NCI-H1105 treated with DMSO at 0.1 percent for 48 hours (cell line): ENCODE data around the gene BECN2.
"Not testable (repeated sequence)": the region's sequence is repeated elsewhere in the genome, so short reads cannot be mapped to it uniquely, and the experiment has no call there.

Experiments used
- DNase-seq: peaks from one replicate; lab custom pipeline; 2025; lab: John Stamatoyannopoulos, UW

BECN2 gene

DNA sequence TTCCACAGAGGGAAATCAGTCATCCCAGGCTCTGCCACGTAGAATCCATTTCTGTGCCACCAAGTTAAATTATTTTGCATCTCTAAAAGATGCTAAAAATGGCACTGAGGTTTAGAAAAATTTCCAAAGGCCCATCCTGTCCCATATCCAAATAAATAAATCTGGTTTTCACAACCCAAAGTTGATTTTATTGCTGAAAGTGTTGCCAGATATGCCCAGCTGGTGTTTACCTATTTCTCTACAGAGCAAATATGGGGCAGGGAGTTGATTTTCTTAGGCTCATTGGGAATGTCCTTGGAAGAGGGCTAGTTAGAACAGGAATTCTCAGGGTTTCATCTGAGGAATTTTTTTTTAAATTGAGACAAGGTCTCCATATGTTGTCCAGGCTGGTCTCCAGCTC lies 22.4 kb downstream of the BECN2 start:
- no peak for DNase-seq

DNA sequence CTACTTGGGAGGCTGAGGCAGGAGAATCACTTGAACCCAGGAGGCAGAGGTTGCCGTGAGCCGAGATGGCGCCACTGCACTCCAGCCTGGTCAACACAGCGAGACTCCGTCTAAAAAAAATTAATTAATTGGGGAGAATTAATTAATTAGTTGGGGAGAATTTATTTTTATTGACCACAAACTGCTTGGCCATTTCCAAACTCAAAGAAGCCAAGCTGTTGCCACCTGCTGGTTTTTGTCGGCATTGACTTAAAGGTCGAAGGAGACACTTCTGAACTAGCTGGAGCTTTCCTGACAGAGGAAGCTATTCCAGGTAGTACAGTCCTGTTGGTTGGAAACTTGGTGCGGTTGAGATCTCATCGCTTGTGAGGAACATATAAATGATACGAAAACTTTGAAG lies 28.2 kb downstream of the BECN2 start:
- peak; percentile 0 for DNase-seq

DNA sequence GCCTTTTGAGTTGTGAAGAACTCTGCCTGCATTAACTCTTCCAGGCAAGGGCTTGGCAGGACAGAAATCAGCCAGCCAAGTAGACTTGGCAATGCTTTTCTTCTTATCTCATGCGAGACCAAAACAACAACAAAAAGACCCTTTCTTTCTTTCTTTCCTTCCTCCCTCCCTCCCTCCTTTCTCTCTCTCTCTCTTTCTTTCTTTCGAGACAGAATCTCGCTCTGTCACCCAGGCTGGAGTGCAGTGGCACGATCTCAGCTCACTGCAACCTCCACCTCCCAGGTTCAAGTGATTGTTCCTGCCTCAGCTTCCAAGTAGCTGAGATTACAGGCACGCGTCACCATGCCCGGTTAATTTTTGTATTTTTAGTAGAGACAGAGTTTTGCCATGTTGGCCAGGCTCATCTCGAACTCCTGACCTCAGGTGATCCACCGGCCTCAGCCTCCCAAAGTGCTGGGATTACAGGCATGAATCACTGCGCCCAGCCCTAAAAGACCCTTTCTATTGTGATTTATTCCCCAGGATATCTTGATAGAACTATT lies 30.9 kb downstream of the BECN2 start:
- not testable (repeated sequence) for DNase-seq

DNA sequence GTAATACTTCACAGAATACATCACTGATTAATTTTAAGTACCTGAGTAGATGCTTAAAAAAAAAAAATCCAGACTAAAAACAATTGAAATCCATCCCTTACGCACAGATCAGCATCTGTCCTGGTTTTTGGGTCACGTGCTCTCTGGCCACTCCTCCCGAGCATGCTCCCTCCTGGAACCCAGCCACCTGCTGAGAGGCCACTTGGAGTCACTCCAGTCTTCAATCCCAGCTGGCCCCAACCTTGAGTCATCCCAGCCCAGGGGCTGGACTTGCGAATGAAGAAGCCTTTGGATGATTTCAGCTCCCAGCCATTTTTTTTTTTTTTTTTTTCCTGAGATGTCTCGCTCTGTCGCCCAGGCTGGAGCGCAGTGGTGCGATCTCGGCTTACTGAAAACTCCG lies 32.5 kb downstream of the BECN2 start:
- peak; percentile 30 for DNase-seq

DNA sequence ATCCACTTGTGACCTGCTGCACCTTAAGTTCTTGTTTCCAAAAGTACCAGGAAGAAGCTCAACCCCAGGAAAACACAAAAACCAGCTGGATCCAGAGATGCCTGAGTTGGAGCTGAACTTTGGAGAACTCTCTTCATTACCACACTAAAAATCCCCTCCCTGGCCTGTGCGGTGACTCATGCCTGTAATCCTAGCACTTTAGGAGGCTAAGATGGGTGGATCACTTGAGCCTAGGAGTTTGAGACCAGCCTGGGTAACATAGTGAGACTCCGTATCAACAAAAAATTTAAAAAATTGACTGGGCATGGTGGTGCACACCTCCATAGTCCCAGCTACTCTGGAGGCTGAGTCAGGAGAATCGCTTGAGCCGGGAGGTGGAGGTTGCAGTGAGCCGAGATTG lies 35.2 kb downstream of the BECN2 start:
- DNase-seq, result no peak

DNA sequence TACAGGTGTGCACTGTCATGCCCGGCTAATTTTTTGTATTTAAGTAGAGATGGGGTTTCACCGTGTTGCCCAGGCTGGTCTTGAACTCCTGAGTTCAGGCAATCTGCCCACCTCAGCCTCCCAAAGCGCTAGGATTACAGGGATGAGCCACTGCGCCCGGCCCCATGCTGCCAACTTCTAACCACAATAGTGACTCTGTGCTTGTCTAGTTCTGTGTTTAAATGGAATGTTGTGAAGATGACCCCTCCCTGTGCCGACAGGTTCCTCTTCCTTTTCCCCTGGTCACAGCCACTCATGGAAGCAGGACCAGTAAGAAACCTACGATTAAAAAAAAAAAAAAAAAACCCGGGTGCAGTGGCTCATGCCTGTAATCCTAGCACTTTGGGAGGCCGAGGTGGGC lies 36.6 kb downstream of the BECN2 start:
- no peak for DNase-seq

DNA sequence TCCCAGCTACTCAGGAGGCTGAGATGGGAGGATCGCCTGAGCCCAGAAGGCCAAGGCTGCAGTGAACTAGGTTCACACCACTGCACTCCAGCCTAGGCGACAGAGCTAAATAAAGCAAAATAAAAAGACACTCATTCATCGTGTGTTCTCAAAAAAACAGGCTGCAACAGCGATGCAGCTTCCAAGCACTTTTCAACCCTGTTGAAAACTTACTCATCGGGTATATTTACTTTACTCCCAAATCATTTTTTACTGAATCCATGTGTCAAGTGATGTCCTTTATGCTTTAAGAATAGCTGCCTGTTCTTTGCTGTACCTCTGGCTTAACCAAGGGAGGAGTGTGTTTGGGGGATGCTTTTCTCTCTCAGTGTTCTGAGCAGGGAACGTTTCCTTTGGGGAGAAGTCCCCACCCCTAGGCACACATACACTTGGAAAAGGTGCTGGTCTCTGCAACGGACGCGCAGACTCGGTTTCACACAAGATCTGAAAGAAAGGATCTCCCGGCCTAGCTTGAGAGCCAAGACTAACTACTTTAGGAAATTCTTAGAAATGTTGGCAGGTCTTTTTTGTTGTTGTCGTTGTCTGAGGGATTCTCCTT lies 39.9 kb downstream of the BECN2 start:
- no peak for DNase-seq

DNA sequence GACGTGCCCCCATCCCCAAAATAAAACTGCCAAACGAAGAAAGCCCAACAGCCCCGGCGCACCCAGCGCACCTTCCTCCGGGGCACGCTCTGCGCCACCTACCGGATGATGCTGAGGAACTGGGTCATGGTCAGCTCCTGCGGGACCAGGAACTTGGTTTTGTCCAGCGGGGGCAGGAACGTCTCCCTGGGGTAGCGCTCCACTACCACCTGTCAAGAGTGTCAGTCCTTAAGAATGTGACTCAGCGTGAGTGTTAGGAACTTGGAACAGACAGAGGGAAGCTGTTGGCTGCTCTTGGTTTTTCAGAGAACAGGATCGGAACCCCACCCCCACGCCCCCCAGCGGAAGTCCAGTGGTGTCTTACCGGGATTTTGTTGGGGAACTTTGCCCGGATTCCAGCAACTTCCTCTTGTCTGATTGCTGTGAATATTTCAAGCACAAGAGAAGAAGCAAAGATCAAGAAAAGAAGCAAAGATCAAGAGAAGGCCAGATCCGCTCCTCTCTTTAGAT lies 40.9 kb downstream of the BECN2 start:
- no peak for DNase-seq

DNA sequence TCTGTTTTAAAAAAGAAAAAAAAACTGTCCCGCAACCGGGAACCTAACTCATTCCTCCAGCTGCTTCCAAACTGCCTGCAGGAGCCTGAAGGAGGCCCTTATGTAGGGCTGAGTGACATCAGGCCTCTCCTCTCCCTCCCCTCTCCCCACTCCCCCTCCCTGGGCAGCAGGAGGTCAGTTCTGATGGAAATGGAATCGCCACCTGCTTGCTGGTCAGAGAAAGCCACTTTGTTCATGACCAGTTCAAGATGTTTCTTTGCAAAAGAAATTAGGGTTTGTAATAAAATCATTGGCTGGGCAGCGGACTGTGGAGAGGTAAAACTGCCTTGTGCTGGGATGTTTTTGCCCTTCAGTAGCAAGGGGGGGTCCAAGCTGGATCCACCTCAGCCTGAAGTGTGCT lies 41.5 kb downstream of the BECN2 start, which contains the start of gene MAP1LC3C:
Gene MAP1LC3C (minus strand): TSS at position 73 of the 400 bp plus-strand sequence. CDS start 90 bp downstream, outside the sequence.
- no peak for DNase-seq

DNA sequence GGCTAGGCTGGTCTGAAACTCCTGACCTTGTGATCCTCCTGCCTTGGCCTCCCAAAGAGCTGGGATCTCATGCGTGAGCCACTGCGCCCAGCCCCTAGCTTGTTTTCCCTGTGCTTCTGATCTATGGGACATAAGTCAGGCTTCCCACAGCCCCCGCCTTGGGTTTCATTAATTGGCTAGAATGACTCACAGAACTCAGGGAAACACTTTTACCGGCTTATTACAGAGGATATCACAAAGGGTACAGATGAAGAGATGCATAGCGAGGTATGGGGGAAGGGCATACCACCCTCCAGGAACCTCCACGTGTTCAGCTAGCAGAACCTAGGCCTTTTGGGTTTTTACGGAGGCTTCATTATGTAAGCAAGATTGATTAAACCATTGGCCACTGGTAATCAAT lies 42.9 kb downstream of the BECN2 start:
- no peak for DNase-seq

DNA sequence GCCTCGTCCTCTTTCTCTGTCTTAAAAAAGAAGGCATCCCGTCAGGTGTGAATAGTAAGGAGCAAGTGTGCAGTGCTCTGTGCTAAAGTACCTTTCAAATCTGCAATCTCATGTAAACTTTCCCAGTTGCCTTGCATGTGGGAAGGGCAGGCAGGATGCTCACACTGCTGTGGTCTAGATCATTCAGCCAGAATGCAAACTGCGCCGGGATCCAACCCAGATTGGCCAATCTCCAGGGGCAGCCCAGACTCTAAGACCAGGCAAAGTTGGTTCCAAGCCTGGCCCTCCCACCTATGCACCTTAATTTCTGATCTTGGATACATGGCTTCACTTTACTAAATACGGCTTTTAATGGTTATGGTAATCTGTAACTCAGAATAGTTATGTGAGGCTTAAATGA lies 44.5 kb downstream of the BECN2 start:
- no peak for DNase-seq

DNA sequence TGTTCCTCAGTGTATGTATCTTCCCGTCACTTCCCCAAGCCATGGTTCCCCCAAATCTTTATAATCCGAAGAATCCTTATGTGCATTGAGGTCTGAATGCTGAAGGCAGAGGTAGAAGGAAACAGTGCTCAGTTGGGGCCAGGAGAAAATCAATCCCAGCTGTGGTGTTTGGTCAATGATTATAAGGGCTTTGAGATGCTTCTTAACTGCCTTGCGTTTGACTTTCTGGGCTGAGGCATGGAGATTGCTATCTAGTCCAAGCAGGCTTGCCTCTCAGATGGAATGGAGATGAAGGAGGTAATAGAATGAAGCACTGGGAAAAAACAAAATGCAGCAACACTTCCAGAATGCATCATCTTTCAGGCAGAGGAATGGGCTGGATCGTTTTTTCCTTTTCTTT lies 44.9 kb downstream of the BECN2 start:
- DNase-seq, result no peak

DNA sequence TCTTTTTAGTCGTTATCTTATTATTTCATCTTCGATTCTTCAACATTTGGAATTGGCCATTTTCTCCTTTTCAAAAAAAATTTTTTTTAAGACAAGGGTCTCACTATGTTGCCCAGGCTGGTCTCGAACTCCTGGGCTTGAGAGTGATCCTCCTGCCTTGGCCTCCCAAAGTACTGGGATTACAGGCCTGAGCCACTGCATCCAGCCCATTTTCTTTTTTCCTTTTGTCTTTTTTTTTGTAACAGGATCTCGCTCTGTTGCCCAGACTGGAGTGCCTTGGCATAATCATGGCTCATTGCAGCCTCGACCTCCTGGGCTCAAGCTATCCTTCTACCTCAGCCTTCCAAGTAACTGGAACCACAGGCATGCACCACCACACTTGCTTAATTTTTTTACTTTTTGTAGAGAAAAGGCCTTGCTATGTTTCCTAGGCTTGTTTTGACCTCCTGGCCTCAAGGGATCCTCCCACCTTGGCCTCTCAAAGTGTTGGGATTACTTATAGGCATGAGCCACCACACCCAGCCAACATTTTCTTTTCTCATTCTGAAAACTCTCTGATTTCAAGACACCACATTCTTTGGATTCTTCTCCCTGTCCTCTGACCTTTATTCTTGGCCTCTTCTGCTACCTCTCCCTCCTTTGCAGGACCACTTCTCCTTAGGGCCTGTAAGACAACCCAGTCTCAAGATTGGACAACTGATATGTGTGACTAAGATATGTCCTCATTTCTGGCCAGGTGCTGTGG lies 47.4 kb downstream of the BECN2 start:
- DNase-seq, result no peak

DNA sequence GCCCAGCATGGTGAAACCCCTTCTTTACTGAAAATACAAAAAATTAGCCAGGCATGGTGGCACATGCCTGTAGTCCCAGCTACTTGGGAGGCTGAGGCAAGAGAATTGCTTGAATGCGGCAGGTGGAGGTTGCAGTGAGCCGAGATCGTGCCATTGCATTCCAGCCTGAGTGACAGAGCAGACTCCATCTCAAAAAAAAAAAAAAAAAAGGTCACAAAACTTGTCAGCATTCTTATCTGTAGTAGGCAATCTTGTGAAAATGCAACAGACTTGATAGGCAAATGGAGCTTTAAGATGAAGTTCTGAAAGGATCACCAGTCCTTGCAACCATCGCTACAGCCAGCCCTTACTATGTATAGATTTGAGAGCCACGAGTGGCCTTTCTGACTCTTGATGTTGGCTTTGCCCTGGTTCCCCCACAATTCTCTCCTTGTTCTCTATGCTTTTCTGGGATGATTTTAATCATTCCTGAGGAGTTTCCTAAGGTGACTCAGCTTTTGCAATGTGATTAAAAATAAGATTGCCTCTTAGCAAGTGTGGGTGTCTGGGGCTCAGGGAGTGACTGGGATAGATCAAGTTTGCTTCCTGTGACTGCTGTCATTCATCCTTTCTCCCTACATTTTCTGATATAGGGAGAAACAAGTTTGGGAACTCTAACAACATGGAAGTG lies 48.4 kb downstream of the BECN2 start:
- no peak for DNase-seq

DNA sequence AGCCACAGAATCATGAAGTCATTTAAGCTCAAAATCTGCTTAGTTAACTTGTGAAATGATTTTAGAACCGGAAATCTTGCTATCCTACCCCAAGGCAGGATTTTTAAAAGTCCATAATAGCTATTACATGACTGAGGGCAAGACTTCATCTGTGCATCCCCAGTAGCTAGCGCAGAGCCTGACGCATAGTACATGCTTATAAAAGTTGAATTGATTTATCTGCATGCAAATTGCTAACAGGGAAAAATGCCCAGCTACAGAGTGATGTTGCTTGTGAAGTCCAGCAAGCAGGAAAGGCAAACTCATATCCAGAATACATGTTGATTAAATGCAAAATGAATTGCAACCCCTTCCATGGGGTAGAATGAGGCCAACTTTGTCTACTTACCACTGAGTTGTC lies 49.4 kb downstream of the BECN2 start:
- no peak for DNase-seq
